Endothelial cell of umbilical vein (primary cell): ENCODE results near the gene ZNF93. TPM values are rescaled to one million over a fixed set of nuclear protein-coding genes. Genes with fewer than 3 reads are reported as not detected.
A peak's percentile ranks its signal among the peaks of the same experiment; 100 is the strongest.
"Not testable (repeated sequence)": the region's sequence is repeated elsewhere in the genome, so short reads cannot be mapped to it uniquely, and the experiment has no call there.

Source experiments
- BruUV-seq: library from RNA; stranded (reverse); fragments of 400-500 nt; replicated peaks from 2 replicates; lab custom pipeline; 2021; lab: Mats Ljungman, UMichigan
- CTCF ChIA-PET: fragments of 300-600, 350-600 bp; sonication (Branson Sonifier 250); formaldehyde crosslinking; loops from one replicate; lab custom pipeline; 2021; ENCODE audit warnings: antibody characterized with exemption, inconsistent platforms; lab: Charles Lee
- POLR2A ChIA-PET: fragments of 300-600, 350-600 bp; sonication (Branson Sonifier 250); formaldehyde crosslinking; loops from one replicate; lab custom pipeline; 2021; ENCODE audit warnings: antibody characterized with exemption, inconsistent platforms; lab: Charles Lee
- DNase-seq: peaks from one replicate; pipeline ENCODE4 v3.0.0-alpha.2; 2011; ENCODE audit warnings: low read depth, low spot score
- FAIRE-seq: peaks from 2 replicates; lab custom pipeline; 2011; peaks lifted over from hg19 to GRCh38; lab: Jason Lieb, UNC
- H2AFZ ChIP-seq: 2 replicates; pipeline ENCODE4 v1.6.0; 2012; ENCODE audit warnings: low read depth, low read length, control low read depth, inconsistent platforms
- H3K27ac ChIP-seq: 2 replicates; pipeline ENCODE4 v1.5.1; 2011; ENCODE audit warnings: low read depth, mild to moderate bottlenecking, control low read depth, low read length, moderate library complexity; ENCODE audit not compliant: insufficient read depth
- H3K27me3 ChIP-seq, 2 experiments: 2 replicates each; pipeline versions ENCODE4 v1.6.0 to v1.6.1; 2011; ENCODE audit warnings: low read length in 2 of 2, mixed read lengths in 1 of 2; ENCODE audit not compliant: control insufficient read depth in 2 of 2, insufficient read depth in 2 of 2
- H3K36me3 ChIP-seq, 2 experiments: 2 replicates in 1 of 2; 3 replicates in 1 of 2; pipeline ENCODE4 v1.5.1; 2011; ENCODE audit warnings: low read length in 2 of 2, mild to moderate bottlenecking in 1 of 2, moderate library complexity in 1 of 2; ENCODE audit not compliant: control insufficient read depth in 2 of 2, insufficient read depth in 2 of 2; ENCODE audit errors: extremely low read depth in 1 of 2
- H3K4me1 ChIP-seq: 3 replicates; pipeline ENCODE4 v1.5.1; 2011; ENCODE audit warnings: mild to moderate bottlenecking, low read length; ENCODE audit not compliant: control insufficient read depth, insufficient read depth; ENCODE audit errors: extremely low read depth
- H3K4me2 ChIP-seq: 2 replicates; pipeline ENCODE4 v1.6.1; 2011; ENCODE audit warnings: low read length, control low read depth, mixed read lengths; ENCODE audit not compliant: insufficient read depth
- H3K4me3 ChIP-seq, 3 experiments: fragments of 200-600 bp in 1 of 3; sonication (generic), shearing (Covaris generic) in 1 of 3; replicated peaks in 1 of 3; 2 replicates each; pipeline ENCODE4 v1.5.1; 2011 to 2016; ENCODE audit warnings: control low read depth in 3 of 3, low read length in 3 of 3, mild to moderate bottlenecking in 2 of 3, inconsistent platforms in 1 of 3, low read depth in 1 of 3, moderate library complexity in 1 of 3; ENCODE audit not compliant: insufficient read depth in 1 of 3
- H3K79me2 ChIP-seq: 2 replicates; pipeline ENCODE4 v1.6.0; 2012; ENCODE audit warnings: low read length, inconsistent platforms; ENCODE audit not compliant: control insufficient read depth, insufficient read depth
- H3K9ac ChIP-seq: replicated peaks from 2 replicates; pipeline ENCODE3; 2011; ENCODE audit warnings: low read length, control low read depth; ENCODE audit not compliant: insufficient read depth; ENCODE audit errors: extremely low read depth
- H3K9me1 ChIP-seq: replicated peaks from 3 replicates; pipeline ENCODE4 v1.6.0; 2011; ENCODE audit warnings: mild to moderate bottlenecking, low read length; ENCODE audit not compliant: control insufficient read depth, insufficient read depth; ENCODE audit errors: extremely low read depth
- H3K9me3 ChIP-seq: replicated peaks from 2 replicates; pipeline ENCODE4 v1.5.1; 2012; ENCODE audit warnings: low read length, inconsistent platforms; ENCODE audit not compliant: control insufficient read depth, insufficient read depth
- H4K20me1 ChIP-seq: replicated peaks from 2 replicates; pipeline ENCODE3; 2011; ENCODE audit warnings: mild to moderate bottlenecking, low read length; ENCODE audit not compliant: control insufficient read depth, insufficient read depth; ENCODE audit errors: extremely low read depth
- CTCF ChIP-seq, 2 donors: IDR thresholded peaks; 1 replicate in 1 of 2; 2 replicates in 1 of 2; pipeline ENCODE4 v1.5.1; 2011; ENCODE audit warnings: low read length in 2 of 2, mild to moderate bottlenecking in 2 of 2, moderate library complexity in 2 of 2, control low read depth in 1 of 2, inconsistent platforms in 1 of 2, low read depth in 1 of 2; ENCODE audit not compliant: insufficient read depth in 1 of 2; ENCODE audit errors: extremely low read depth in 1 of 2
- EZH2 ChIP-seq: IDR thresholded peaks from 2 replicates; pipeline ENCODE4 v1.6.1; 2012; ENCODE audit warnings: borderline replicate concordance, low read depth, mild to moderate bottlenecking, moderate library complexity, low read length, inconsistent platforms; ENCODE audit not compliant: severe bottlenecking
- FOS ChIP-seq: IDR thresholded peaks from 2 replicates; pipeline ENCODE4 v1.6.1; 2011; ENCODE audit warnings: mild to moderate bottlenecking, low read length, moderate library complexity, borderline replicate concordance; ENCODE audit not compliant: insufficient read depth
- GATA2 ChIP-seq: IDR thresholded peaks from 2 replicates; pipeline ENCODE4 v1.7.0; 2011; ENCODE audit warnings: low read depth, mild to moderate bottlenecking, moderate library complexity, mixed read lengths, low read length; ENCODE audit not compliant: insufficient read length, insufficient read depth
- JUN ChIP-seq: IDR thresholded peaks from 2 replicates; pipeline ENCODE4 v1.6.1; 2011; ENCODE audit warnings: borderline replicate concordance, low read depth; ENCODE audit not compliant: insufficient read length, insufficient read depth
- MYC ChIP-seq: IDR thresholded peaks from one replicate; pipeline ENCODE4 v1.6.1; 2011; ENCODE audit warnings: mild to moderate bottlenecking, low read depth, low read length
- POLR2A ChIP-seq: IDR thresholded peaks from 2 replicates; pipeline ENCODE4 v1.6.1; 2012; ENCODE audit warnings: low read depth, mild to moderate bottlenecking, control low read depth, low read length
- POLR2AphosphoS5 ChIP-seq: IDR thresholded peaks from 2 replicates; pipeline ENCODE4 v1.6.1; 2012; ENCODE audit warnings: low read depth, mild to moderate bottlenecking, control low read depth, low read length, moderate library complexity; ENCODE audit not compliant: insufficient read depth
- dilution Hi-C: fragments of 300-500 bp; cut with MboI; formaldehyde crosslinking; loops from one replicate; pipeline ENCODE4 v1.15.0; 2019; ENCODE audit warnings: low sequenced_read_pairs; ENCODE audit not compliant: extremely low pct_ligation_motif_present
- intact Hi-C: fragments of 100-400 bp; cut with micrococcal nuclease; formaldehyde crosslinking; loops from one replicate; pipeline ENCODE4 v1.10.0; 2022
- polyA plus RNA-seq, 4 experiments: library from polyadenylated mRNA; depleted of rRNA in 3 of 4; stranded (reverse) in 3 of 4; unstranded in 1 of 4; fragments of >200 nt; gene quantifications; 2 replicates each; pipeline versions ENCODE4 v1.2.1 to v1.2.3, GENCODE V29; 2011 to 2012; ENCODE audit warnings: missing spikeins in 1 of 4
- total RNA-seq: library from RNA; stranded (reverse); gene quantifications from 2 replicates; pipeline ENCODE4 v1.2.3, GENCODE V29; 2021
- TF ChIP-seq, protein P1 (sequence below): IDR thresholded peaks from 2 replicates; pipeline ENCODE4 v1.6.1; 2011; ENCODE audit not compliant: insufficient read depth, insufficient read length

The ZNF93 gene
- total and polyA plus RNA-seq, 2 donors (not counting 3 experiments of a cell fraction or from before 2014, with no cell fraction given) = 8.1 to 9.9 TPM

GRCh38 chr19:19959151-19959799, 58.5 kb downstream of the ZNF93 start:
- H3K36me3 ChIP-seq, H3K79me2 ChIP-seq, POLR2A ChIA-PET, H3K4me3 ChIP-seq, H4K20me1 ChIP-seq, H3K9me1 ChIP-seq, H3K27ac ChIP-seq, intact Hi-C loops, H3K27me3 ChIP-seq, dilution Hi-C loops, FAIRE-seq, H3K4me2 ChIP-seq, BruUV-seq, H3K4me1 ChIP-seq, H3K9me3 ChIP-seq, H2AFZ ChIP-seq, H3K9ac ChIP-seq: not testable (repeated sequence)
- DNase-seq = peak; percentile 30
- peak; percentile 19 to 55 for TF ChIP-seq CTCF (IDR thresholded peaks at IDR 0.05; ENCODE audit: extremely low read depth in 1 of 2, insufficient read depth in 1 of 2, low read depth in 1 of 2, low read length in 2 of 2)
- CTCF ChIA-PET = interaction anchor here (1.7 to 3.3 kb wide), 2 partner anchors 427 to 429 kb away, joined by 4 to 10 read pairs; no protein-coding TSS in a partner anchor

GRCh38 chr19:19964416-19964815, 63.7 kb downstream of the ZNF93 start:
- no peak overlapping the region for H3K4me3 ChIP-seq
- no peak overlapping the region for H3K9ac ChIP-seq
- no peaks in the 10 kb centered on the region for H3K36me3 ChIP-seq
- H3K4me1 ChIP-seq = no peaks in the 10 kb centered on the region
- ChIA-PET POLR2A (no interaction called here), CTCF (no interaction called here)
- TF ChIP-seq POLR2A (no peak), POLR2AphosphoS5 (no peak), GATA2 (no peak), MYC (no peak), CTCF (IDR thresholded peaks at IDR 0.05; ENCODE audit: extremely low read depth in 1 of 2, insufficient read depth in 1 of 2, low read depth in 1 of 2, low read length in 2 of 2) (no peak), FOS (no peak), JUN (no peak), EZH2 (no peak)
- TF ChIP-seq, protein P1, sequence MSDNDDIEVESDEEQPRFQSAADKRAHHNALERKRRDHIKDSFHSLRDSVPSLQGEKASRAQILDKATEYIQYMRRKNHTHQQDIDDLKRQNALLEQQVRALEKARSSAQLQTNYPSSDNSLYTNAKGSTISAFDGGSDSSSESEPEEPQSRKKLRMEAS = no peak
- BruUV-seq = no TSS peak
- DNase-seq = no peak
- dilution Hi-C loops = no loop called here
- no peaks in the 10 kb centered on the region for H3K79me2 ChIP-seq
- no peaks in the 10 kb centered on the region for H3K27me3 ChIP-seq
- H3K9me1 ChIP-seq = no peaks in the 10 kb centered on the region
- FAIRE-seq = no peak
- intact Hi-C loops = no loop called here
- no peaks in the 10 kb centered on the region for H3K9me3 ChIP-seq
- no peak overlapping the region for H2AFZ ChIP-seq
- no peaks in the 10 kb centered on the region for H4K20me1 ChIP-seq
- no peak overlapping the region for H3K4me2 ChIP-seq
- no peak overlapping the region for H3K27ac ChIP-seq
